HUDEP-2 (cell line): ENCODE results near the gene CACNA1S.

Experiments
- DNase-seq, 76 experiments: peaks; one replicate each; lab custom pipeline; 2025; ENCODE audit not compliant: unreplicated experiment in 76 of 76; lab: John Stamatoyannopoulos, UW

CACNA1S gene

GRCh38 chr1:201140941-201141260, 28.7 kb upstream of the CACNA1S start:
- no peak for DNase-seq

GRCh38 chr1:201140235-201140940, 28.2 kb upstream of the CACNA1S start:
- no peak for DNase-seq

- no peak for DNase-seq
Measured at GRCh38 chr1:201139756-201140155, 27.5 kb upstream of the CACNA1S start.

GRCh38 chr1:201139306-201139705, 27.1 kb upstream of the CACNA1S start:
- DNase-seq, result no peak

GRCh38 chr1:201138311-201138840, 26.1 kb upstream of the CACNA1S start:
- DNase-seq, result no peak

GRCh38 chr1:201137579-201138310, 25.5 kb upstream of the CACNA1S start:
- no peak for DNase-seq

GRCh38 chr1:201137024-201137392, 24.8 kb upstream of the CACNA1S start:
- no peak for DNase-seq

GRCh38 chr1:201136355-201137023, 24.3 kb upstream of the CACNA1S start:
- DNase-seq, result no peak

- no peak for DNase-seq
Measured at GRCh38 chr1:201134405-201134804, 22.2 kb upstream of the CACNA1S start.

GRCh38 chr1:201131398-201131797, 19.2 kb upstream of the CACNA1S start:
- no peak for DNase-seq

GRCh38 chr1:201128962-201129361, 16.7 kb upstream of the CACNA1S start:
- no peak for DNase-seq

- no peak for DNase-seq
Measured at GRCh38 chr1:201128476-201128875, 16.2 kb upstream of the CACNA1S start.

GRCh38 chr1:201127755-201128455, 15.7 kb upstream of the CACNA1S start:
- DNase-seq, result no peak

GRCh38 chr1:201126832-201127754, 14.9 kb upstream of the CACNA1S start, which contains the start of gene ASCL5:
TSS of gene ASCL5 (minus strand) at chr1:201127184. CDS start at chr1:201115372, 11,812 bp downstream.
- no peak for DNase-seq

- DNase-seq, result no peak
Measured at GRCh38 chr1:201126463-201126831, 14.2 kb upstream of the CACNA1S start.

- no peak for DNase-seq
Measured at GRCh38 chr1:201125800-201126199, 13.6 kb upstream of the CACNA1S start.

GRCh38 chr1:201125019-201125418, 12.8 kb upstream of the CACNA1S start:
- DNase-seq, result no peak

GRCh38 chr1:201123866-201124265, 11.6 kb upstream of the CACNA1S start:
- DNase-seq, result no peak

GRCh38 chr1:201122321-201122957, 10.2 kb upstream of the CACNA1S start:
- no peak for DNase-seq
